Lower lobe of right lung (tissue), 2 donors: ENCODE results near the gene PDE7B. TPM values are rescaled to one million over a fixed set of nuclear protein-coding genes. Genes with fewer than 3 reads are reported as not detected.
"Not testable (repeated sequence)": the region's sequence is repeated elsewhere in the genome, so short reads cannot be mapped to it uniquely, and the experiment has no call there.

ENCODE experiments used
- ATAC-seq, 2 donors: fragments of 200-7000 bp; cut with Tn5 transposase; one replicate each; pipeline ENCODE4 v1.9.1; 2020 to 2022; ENCODE audit warnings: mild to moderate bottlenecking in 2 of 2, moderate library complexity in 2 of 2
- DNase-seq: peaks from one replicate; pipeline ENCODE4 v3.0.0-alpha.2; 2020
- H3K27ac ChIP-seq: fragments of 200-600 bp; one replicate; pipeline ENCODE4 v1.8.0; 2022
- H3K27me3 ChIP-seq: fragments of 200-600 bp; one replicate; pipeline ENCODE4 v1.8.0; 2022; ENCODE audit warnings: low read depth
- H3K36me3 ChIP-seq: fragments of 200-600 bp; one replicate; pipeline ENCODE4 v1.8.0; 2022; ENCODE audit warnings: mild to moderate bottlenecking
- H3K4me1 ChIP-seq: fragments of 200-600 bp; one replicate; pipeline ENCODE4 v1.8.0; 2022
- H3K4me3 ChIP-seq: fragments of 200-600 bp; one replicate; pipeline ENCODE4 v1.8.0; 2022; ENCODE audit warnings: mild to moderate bottlenecking
- H3K9me3 ChIP-seq: fragments of 200-600 bp; one replicate; pipeline ENCODE4 v1.8.0; 2022
- CTCF ChIP-seq: fragments of 200-600 bp; IDR thresholded peaks from one replicate; pipeline ENCODE4 v1.8.0; 2022; ENCODE audit warnings: antibody characterized with exemption, mild to moderate bottlenecking
- intact Hi-C: fragments of 100-400 bp; cut with DNase I; formaldehyde crosslinking; loops from one replicate; pipeline ENCODE4 v1.11.0; 2022
- total RNA-seq: library from RNA; stranded (reverse); fragmentation: NEBNext Ultra II Directional; extraction: Animal tissue kit (Norgen Biotek cat#: 25700); gene quantifications from one replicate; pipeline ENCODE4 v1.2.1, GENCODE V29; 2021
- donor health status: DM: no; HTN: yes; CAD: no; lungs with severe emphysema.

The PDE7B gene
- total RNA-seq, 1 donor from 2014 or later, result 2.2 TPM

GRCh38 chr6:135861189-135861588, 9.7 kb downstream of the PDE7B start:
- intact Hi-C loops, result no loop called here
- Histone ChIP-seq H3K36me3 (no peaks in the 10 kb centered on the region), H3K27me3 (no peaks in the 10 kb centered on the region), H3K9me3 (no peaks in the 10 kb centered on the region), H3K4me3 (no peak overlapping the region), H3K27ac (no peak overlapping the region), H3K4me1 (no peaks in the 10 kb centered on the region)
- no peak for TF ChIP-seq CTCF
- no peak for DNase-seq
- no peak for ATAC-seq

GRCh38 chr6:135864929-135865328, 13.4 kb downstream of the PDE7B start:
- H3K4me3 ChIP-seq, H3K27me3 ChIP-seq, H3K4me1 ChIP-seq, H3K36me3 ChIP-seq, DNase-seq, H3K9me3 ChIP-seq, intact Hi-C loops, H3K27ac ChIP-seq, ATAC-seq: not testable (repeated sequence)

GRCh38 chr6:135866445-135867123, 15.1 kb downstream of the PDE7B start:
- DNase-seq, result no peak
- Histone ChIP-seq H3K4me3 (no peak overlapping the region), H3K27me3 (no peaks in the 10 kb centered on the region), H3K27ac (no peak overlapping the region), H3K4me1 (no peaks in the 10 kb centered on the region), H3K36me3 (no peaks in the 10 kb centered on the region), H3K9me3 (no peaks in the 10 kb centered on the region)
- no peak for TF ChIP-seq CTCF
- intact Hi-C loops, result no loop called here
- ATAC-seq, result no peak

- H3K4me3 ChIP-seq, result no peak overlapping the region
- TF ChIP-seq CTCF, result no peak
- no peaks in the 10 kb centered on the region for H3K4me1 ChIP-seq
- H3K9me3 ChIP-seq, result no peaks in the 10 kb centered on the region
- intact Hi-C loops, result no loop called here
- no peaks in the 10 kb centered on the region for H3K27me3 ChIP-seq
- DNase-seq (no peak), ATAC-seq (no peak)
- no peak overlapping the region for H3K27ac ChIP-seq
- no peaks in the 10 kb centered on the region for H3K36me3 ChIP-seq
These were observed 15.8 kb downstream of the PDE7B start for GRCh38 chr6:135867332-135867731.

GRCh38 chr6:135869857-135870256, 18.4 kb downstream of the PDE7B start:
- TF ChIP-seq CTCF, result no peak
- Histone ChIP-seq H3K9me3 (no peaks in the 10 kb centered on the region), H3K4me3 (no peak overlapping the region), H3K27ac (no peak overlapping the region), H3K27me3 (no peaks in the 10 kb centered on the region), H3K36me3 (no peaks in the 10 kb centered on the region), H3K4me1 (no peaks in the 10 kb centered on the region)
- intact Hi-C loops, result no loop called here
- DNase-seq (no peak), ATAC-seq (no peak)

- DNase-seq (no peak), ATAC-seq (no peak)
- no peak overlapping the region for H3K4me3 ChIP-seq
- no peak overlapping the region for H3K27ac ChIP-seq
- H3K9me3 ChIP-seq, result no peaks in the 10 kb centered on the region
- TF ChIP-seq CTCF, result no peak
- no peaks in the 10 kb centered on the region for H3K4me1 ChIP-seq
- no peaks in the 10 kb centered on the region for H3K27me3 ChIP-seq
- H3K36me3 ChIP-seq, result no peaks in the 10 kb centered on the region
- intact Hi-C loops, result no loop called here
These were observed 19.2 kb downstream of the PDE7B start for GRCh38 chr6:135870722-135871121.
